Nephron (organoid): Measurements from ENCODE around the gene U2SURP.
A peak's percentile ranks its signal among the peaks of the same experiment; 100 is the strongest.

ENCODE experiments used
- H3K27ac Mint-ChIP-seq, 3 experiments: 2 replicates each; pipeline ENCODE4 v1.8.0; 2020; ENCODE audit warnings: mixed read lengths in 3 of 3, mild to moderate bottlenecking in 2 of 3, moderate library complexity in 1 of 3
- H3K27me3 Mint-ChIP-seq: 2 replicates; pipeline ENCODE4 v1.8.0; 2021; ENCODE audit warnings: low read depth, mild to moderate bottlenecking, moderate library complexity, mixed read lengths
- H3K36me3 Mint-ChIP-seq: 2 replicates; pipeline ENCODE4 v1.8.0; 2020; ENCODE audit warnings: low read depth, mixed read lengths
- H3K4me1 Mint-ChIP-seq: 2 replicates; pipeline ENCODE4 v1.8.0; 2020; ENCODE audit warnings: mixed read lengths
- H3K4me3 Mint-ChIP-seq, 3 experiments: 2 replicates each; pipeline ENCODE4 v1.8.0; 2020; ENCODE audit warnings: mild to moderate bottlenecking in 3 of 3, mixed read lengths in 3 of 3, moderate library complexity in 2 of 3
- H3K9me3 Mint-ChIP-seq: 2 replicates; pipeline ENCODE4 v1.8.0; 2020; ENCODE audit warnings: mixed read lengths
- TF ChIP-seq, protein P1 (sequence below), 3 experiments: fragments of 200-600 bp; sonication (generic); IDR thresholded peaks; one replicate each; pipeline ENCODE4 v1.5.0; 2021; ENCODE audit warnings: antibody characterized with exemption in 3 of 3; ENCODE audit not compliant: unreplicated experiment in 3 of 3

The U2SURP gene

DNA sequence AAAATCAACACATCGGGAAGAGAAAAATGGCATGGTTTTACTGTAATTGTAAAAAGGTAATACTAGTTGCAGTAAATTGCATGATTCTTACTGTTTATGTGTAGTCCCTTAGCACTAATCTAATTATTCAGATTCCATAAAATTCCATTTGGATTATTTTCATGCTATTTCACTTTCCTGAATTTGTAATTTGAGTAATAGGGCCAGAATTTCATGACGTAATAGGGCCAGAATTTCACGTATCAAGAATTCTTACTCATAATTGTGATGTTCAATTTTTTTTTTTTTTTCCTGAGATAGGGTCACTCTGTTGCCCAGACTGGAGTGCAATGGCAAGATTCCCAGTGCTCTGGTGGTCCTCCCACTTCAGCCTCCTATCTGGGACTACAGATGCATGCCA, 2.9 kb upstream of the U2SURP start:
- peaks cover 30% of the 10 kb centered on the region for H3K4me1 Mint-ChIP-seq
- H3K36me3 Mint-ChIP-seq, result no peaks in the 10 kb centered on the region
- peak overlapping the region; percentile 89 to 99 (median 99) for H3K27ac Mint-ChIP-seq
- TF ChIP-seq, protein P1, sequence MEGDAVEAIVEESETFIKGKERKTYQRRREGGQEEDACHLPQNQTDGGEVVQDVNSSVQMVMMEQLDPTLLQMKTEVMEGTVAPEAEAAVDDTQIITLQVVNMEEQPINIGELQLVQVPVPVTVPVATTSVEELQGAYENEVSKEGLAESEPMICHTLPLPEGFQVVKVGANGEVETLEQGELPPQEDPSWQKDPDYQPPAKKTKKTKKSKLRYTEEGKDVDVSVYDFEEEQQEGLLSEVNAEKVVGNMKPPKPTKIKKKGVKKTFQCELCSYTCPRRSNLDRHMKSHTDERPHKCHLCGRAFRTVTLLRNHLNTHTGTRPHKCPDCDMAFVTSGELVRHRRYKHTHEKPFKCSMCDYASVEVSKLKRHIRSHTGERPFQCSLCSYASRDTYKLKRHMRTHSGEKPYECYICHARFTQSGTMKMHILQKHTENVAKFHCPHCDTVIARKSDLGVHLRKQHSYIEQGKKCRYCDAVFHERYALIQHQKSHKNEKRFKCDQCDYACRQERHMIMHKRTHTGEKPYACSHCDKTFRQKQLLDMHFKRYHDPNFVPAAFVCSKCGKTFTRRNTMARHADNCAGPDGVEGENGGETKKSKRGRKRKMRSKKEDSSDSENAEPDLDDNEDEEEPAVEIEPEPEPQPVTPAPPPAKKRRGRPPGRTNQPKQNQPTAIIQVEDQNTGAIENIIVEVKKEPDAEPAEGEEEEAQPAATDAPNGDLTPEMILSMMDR (IDR thresholded peaks at IDR 0.05; ENCODE audit: unreplicated experiment in 3 of 3), result no peak
- H3K9me3 Mint-ChIP-seq, result no peaks in the 10 kb centered on the region
- no peaks in the 10 kb centered on the region for H3K27me3 Mint-ChIP-seq
- H3K4me3 Mint-ChIP-seq, result peak overlapping the region; percentile 1 to 63 (median 40)

DNA sequence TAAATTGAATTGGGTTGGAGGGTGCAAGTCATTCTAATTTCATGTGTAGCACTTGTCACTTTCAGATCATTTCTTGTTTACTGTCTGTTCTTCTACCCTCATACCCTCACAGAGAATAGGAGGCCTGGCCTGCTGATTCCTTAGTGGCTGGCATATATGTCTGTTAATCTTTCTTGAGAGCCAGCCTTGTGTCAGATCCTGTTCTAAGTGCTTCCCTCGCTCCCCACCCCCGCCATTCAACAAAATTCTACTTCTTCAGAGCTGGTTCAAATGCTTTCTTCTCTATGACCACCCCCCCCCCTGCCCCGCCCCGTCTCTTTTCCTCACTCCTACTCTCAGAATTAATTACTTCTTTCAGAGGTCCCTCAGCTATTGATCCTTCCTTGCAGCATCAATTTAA, 1.5 kb upstream of the U2SURP start:
- Mint-ChIP-seq H3K9me3 (no peaks in the 10 kb centered on the region), H3K36me3 (no peaks in the 10 kb centered on the region), H3K27me3 (no peaks in the 10 kb centered on the region), H3K4me1 (peaks cover 35% of the 10 kb centered on the region), H3K27ac (peak overlapping the region; percentile 99 to 100 (median 99)), H3K4me3 (peak overlapping the region; percentile 98 to 99 (median 98))
- TF ChIP-seq, protein P1 (IDR thresholded peaks at IDR 0.05; ENCODE audit: unreplicated experiment in 3 of 3), result no peak

DNA sequence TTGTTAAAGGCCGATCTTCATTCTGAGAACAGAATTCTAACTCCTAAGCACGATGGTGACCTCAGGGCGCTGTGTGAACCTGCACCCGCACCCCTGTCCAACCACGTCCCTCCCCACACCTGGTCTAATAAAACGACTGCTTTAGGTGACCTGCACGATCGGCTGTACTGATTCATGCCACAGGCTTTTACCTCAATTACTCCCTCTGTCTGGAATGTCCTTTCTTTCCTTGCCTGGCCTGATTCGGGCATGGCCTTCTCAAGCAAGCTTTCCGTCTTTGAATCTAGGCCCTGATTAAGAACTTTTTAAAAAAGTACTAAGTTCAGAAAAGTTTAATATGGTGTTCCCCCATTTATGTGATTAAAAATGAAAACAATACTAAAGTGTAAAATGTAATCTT, 842 bp upstream of the U2SURP start:
- no peaks in the 10 kb centered on the region for H3K27me3 Mint-ChIP-seq
- TF ChIP-seq, protein P1 (IDR thresholded peaks at IDR 0.05; ENCODE audit: unreplicated experiment in 3 of 3), result no peak
- peaks cover 36% of the 10 kb centered on the region for H3K4me1 Mint-ChIP-seq
- H3K36me3 Mint-ChIP-seq, result no peaks in the 10 kb centered on the region
- H3K9me3 Mint-ChIP-seq, result no peaks in the 10 kb centered on the region
- peak overlapping the region; percentile 99 to 100 (median 99) for H3K27ac Mint-ChIP-seq
- H3K4me3 Mint-ChIP-seq, result peak overlapping the region; percentile 98 to 99 (median 98)

DNA sequence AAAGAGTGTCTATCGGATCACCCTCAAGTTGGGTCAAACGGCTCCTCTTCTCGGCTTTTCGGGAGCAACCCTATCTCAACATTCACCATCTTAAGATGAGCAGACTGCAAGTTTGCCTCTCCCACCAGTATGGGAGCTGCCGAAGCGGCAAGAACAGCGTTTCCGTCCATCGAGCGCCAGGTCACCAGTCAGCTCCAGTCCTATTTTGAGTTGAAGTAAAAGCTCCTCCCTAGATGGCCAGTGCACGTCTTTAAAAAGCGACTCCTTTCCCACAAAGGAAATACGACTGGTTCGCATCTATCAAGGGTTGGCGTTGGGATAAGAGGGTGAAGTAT, 369 bp upstream of the U2SURP start:
- peak overlapping the region; percentile 99 to 100 (median 99) for H3K27ac Mint-ChIP-seq
- no peaks in the 10 kb centered on the region for H3K27me3 Mint-ChIP-seq
- no peaks in the 10 kb centered on the region for H3K36me3 Mint-ChIP-seq
- peaks cover 36% of the 10 kb centered on the region for H3K4me1 Mint-ChIP-seq
- no peaks in the 10 kb centered on the region for H3K9me3 Mint-ChIP-seq
- peak overlapping the region; percentile 98 to 99 (median 98) for H3K4me3 Mint-ChIP-seq
- TF ChIP-seq, protein P1 (IDR thresholded peaks at IDR 0.05; ENCODE audit: unreplicated experiment in 3 of 3), result no peak

DNA sequence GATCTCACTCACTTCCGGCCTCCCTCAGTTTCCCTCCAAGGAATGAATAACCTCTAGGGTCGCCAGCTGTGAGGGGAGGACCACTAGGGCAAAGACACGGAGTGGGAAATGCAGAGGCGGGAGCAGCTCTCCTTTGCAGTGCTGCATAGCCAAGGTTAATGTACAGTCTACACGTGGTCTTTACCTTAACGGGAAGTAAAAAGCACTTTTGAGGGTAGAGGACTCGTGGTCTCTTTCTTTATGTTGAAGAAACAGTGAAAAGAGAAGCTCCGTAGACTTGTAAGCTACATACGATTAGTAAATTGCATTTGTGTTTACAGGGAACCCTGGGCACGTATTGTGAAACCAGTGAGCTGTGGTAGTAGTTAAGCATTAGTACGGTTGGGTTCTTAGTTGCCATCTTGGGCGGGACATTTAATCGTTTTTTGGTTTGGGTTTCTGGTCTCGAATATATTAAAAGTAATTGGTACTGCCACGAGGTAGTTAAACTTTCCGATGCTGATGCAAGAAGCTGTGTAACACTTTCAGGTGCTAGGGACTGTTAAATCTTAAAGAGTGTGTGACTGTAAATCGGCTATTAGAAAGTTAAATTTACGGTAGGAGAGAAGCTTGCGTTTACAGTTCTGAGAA, 828 bp downstream of the U2SURP start:
- no peaks in the 10 kb centered on the region for H3K27me3 Mint-ChIP-seq
- H3K4me1 Mint-ChIP-seq, result peaks cover 44% of the 10 kb centered on the region
- peak overlapping the region; percentile 98 to 99 (median 98) for H3K4me3 Mint-ChIP-seq
- no peaks in the 10 kb centered on the region for H3K36me3 Mint-ChIP-seq
- H3K9me3 Mint-ChIP-seq, result no peaks in the 10 kb centered on the region
- H3K27ac Mint-ChIP-seq, result peak overlapping the region; percentile 99 to 100 (median 99)
- TF ChIP-seq, protein P1 (IDR thresholded peaks at IDR 0.05; ENCODE audit: unreplicated experiment in 3 of 3), result no peak

DNA sequence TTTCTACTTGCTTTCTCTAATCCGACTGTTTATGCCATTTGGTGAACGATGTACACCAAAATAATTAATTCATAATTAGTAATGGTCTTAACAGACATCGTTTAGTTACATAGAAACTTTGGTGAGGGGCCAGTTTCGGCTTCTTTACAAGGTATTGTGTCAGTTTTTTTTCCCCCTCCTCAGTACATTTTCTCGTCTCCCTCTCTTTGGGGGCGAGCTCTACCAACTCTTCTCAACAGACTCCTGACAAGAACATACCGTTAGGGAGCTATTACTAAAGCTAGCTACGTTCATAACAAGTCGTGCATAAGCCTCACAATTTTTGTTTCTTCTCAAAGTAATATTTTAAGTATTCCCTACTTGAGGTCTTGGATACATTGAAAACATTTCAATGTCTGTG, 1.4 kb downstream of the U2SURP start:
- no peaks in the 10 kb centered on the region for H3K27me3 Mint-ChIP-seq
- H3K4me3 Mint-ChIP-seq, result peak overlapping the region; percentile 98 to 99 (median 98)
- H3K36me3 Mint-ChIP-seq, result no peaks in the 10 kb centered on the region
- H3K9me3 Mint-ChIP-seq, result no peaks in the 10 kb centered on the region
- H3K27ac Mint-ChIP-seq, result peak overlapping the region; percentile 99 to 100 (median 99)
- TF ChIP-seq, protein P1 (IDR thresholded peaks at IDR 0.05; ENCODE audit: unreplicated experiment in 3 of 3), result no peak
- peaks cover 44% of the 10 kb centered on the region for H3K4me1 Mint-ChIP-seq
